ENCODE results near the gene TNRC6B. TPM values are rescaled to one million over a fixed set of nuclear protein-coding genes. Genes with fewer than 3 reads are reported as not detected.

TNRC6B gene
- total and polyA plus RNA-seq, 2 of the 13 experiments (the other 11 are each of a cell fraction or from before 2014, with no cell fraction given), result 8.9 to 13.2 TPM

GRCh38 chr22:40346185-40347118 lies 168.7 kb downstream of the TNRC6B start, which contains the start of gene ADSL (continued):
- 0 out of 2 replicates have a peak, but pooled peaks have one; percentile 36 for TF ChIP-seq SIX1 (CRISPR knock-in tag; IDR thresholded peaks at IDR 0.05; ENCODE audit: borderline replicate concordance)
- TF ChIP-seq KDM2A (CRISPR knock-in tag; IDR thresholded peaks at IDR 0.05; ENCODE audit: borderline replicate concordance, low read depth), result peak; percentile 97
- TF ChIP-seq ZBTB38 (CRISPR knock-in tag; IDR thresholded peaks at IDR 0.05), result peak; percentile 65; the same call in 1 of the 2 replicates
- no peak for TF ChIP-seq CC2D1A (CRISPR knock-in tag; IDR thresholded peaks at IDR 0.05)
- TF ChIP-seq NFAT5 (CRISPR knock-in tag; IDR thresholded peaks at IDR 0.05), result peak; percentile 40; the same call in 1 of the 2 replicates
- peak; percentile 90 for TF ChIP-seq AGO2 (optimal IDR thresholded peaks at IDR 0.05; ENCODE audit: low read depth, low read length)
- peak; percentile 87; the same call in 1 of the 2 replicates for TF ChIP-seq ZNF337 (CRISPR knock-in tag; IDR thresholded peaks at IDR 0.05; ENCODE audit: borderline replicate concordance, low read depth)
- no peak for TF ChIP-seq U2AF1 (optimal IDR thresholded peaks at IDR 0.05; ENCODE audit: low read depth, low read length)
- no peak for TF ChIP-seq CERS6 (CRISPR knock-in tag; IDR thresholded peaks at IDR 0.05)
- TF ChIP-seq ZNF547 (CRISPR knock-in tag; IDR thresholded peaks at IDR 0.05), result peak; percentile 85
- 0 out of 2 replicates have a peak, but pooled peaks have one; percentile 50 for TF ChIP-seq ZNF589 (CRISPR knock-in tag; conservative IDR thresholded peaks at IDR 0.05)
- TF ChIP-seq ZNF790 (CRISPR knock-in tag; IDR thresholded peaks at IDR 0.05; ENCODE audit: borderline replicate concordance), result no peak
- no peak for TF ChIP-seq CBX2 (IDR thresholded peaks at IDR 0.05; ENCODE audit: low read depth, low read length)
- no peak for TF ChIP-seq CBX2 (CRISPR knock-in tag; IDR thresholded peaks at IDR 0.05; ENCODE audit: low read depth)
- TF ChIP-seq TGIF2 (CRISPR knock-in tag; IDR thresholded peaks at IDR 0.05), result 0 out of 2 replicates have a peak, but pooled peaks have one; percentile 2
- TF ChIP-seq PRPF4 (IDR thresholded peaks at IDR 0.05; ENCODE audit: low read depth, low read length, poor library complexity, severe bottlenecking), result no peak
- TF ChIP-seq RFXANK (CRISPR knock-in tag; IDR thresholded peaks at IDR 0.05), result no peak
- TF ChIP-seq TFAP4 (IDR thresholded peaks at IDR 0.05; ENCODE audit: borderline replicate concordance, low read depth), result no peak; the same call in 1 of the 2 replicates
- TF ChIP-seq RXRA (CRISPR knock-in tag; IDR thresholded peaks at IDR 0.05), result peak; percentile 83
- peak; percentile 86 for TF ChIP-seq ZNF883 (CRISPR knock-in tag; IDR thresholded peaks at IDR 0.05; ENCODE audit: not compliant biosample characterization)
- TF ChIP-seq ZKSCAN5 (CRISPR knock-in tag; IDR thresholded peaks at IDR 0.05), result peak; percentile 83; the same call in 1 of the 2 replicates
- TF ChIP-seq THAP11 (CRISPR knock-in tag; IDR thresholded peaks at IDR 0.05), result peak; percentile 93
